ENCODE results near the gene NKPD1. TPM values are rescaled to one million over a fixed set of nuclear protein-coding genes. Genes with fewer than 3 reads are reported as not detected.

Gene NKPD1
- total RNA-seq, 2 donors from 2014 or later: 0.49 to 0.81 TPM

DNA sequence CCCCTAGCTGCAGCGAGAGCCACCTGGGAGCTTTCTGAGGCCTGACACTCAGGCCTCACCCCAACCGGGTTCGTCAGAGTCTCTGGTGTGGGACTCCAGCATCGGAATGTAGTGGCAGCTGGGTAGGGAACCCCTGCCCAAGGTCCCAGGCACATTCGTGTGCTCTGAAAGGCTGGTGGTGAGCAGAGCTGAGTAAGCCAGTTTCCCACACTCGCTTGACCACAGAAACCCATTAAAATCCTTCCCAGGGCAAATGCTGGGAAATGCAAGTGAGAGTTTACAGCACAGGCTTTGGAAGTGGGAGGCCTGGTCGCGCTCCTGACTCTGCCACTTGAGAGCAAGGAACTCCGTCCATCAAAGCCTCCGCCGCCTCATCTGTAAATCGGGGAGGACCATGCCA is 13.0 kb upstream of the NKPD1 start:
- Histone ChIP-seq H3K4me3 (no peak overlapping the region), H3K36me3 (no peaks in the 10 kb centered on the region), H3K4me1 (ENCODE audit: control insufficient read depth in 1 of 2, low read depth in 2 of 2) (peaks cover 7 to 8% of the 10 kb centered on the region in 2 donors), H3K27me3 (replicated peaks; ENCODE audit: insufficient read depth) (no peaks in the 10 kb centered on the region), H3K27ac (no peak overlapping the region), H3K9me3 (no peaks in the 10 kb centered on the region)
- ATAC-seq (ENCODE audit: insufficient number of reproducible peaks, low FRiP score, low read depth): no peak
- TF ChIP-seq, protein P1, sequence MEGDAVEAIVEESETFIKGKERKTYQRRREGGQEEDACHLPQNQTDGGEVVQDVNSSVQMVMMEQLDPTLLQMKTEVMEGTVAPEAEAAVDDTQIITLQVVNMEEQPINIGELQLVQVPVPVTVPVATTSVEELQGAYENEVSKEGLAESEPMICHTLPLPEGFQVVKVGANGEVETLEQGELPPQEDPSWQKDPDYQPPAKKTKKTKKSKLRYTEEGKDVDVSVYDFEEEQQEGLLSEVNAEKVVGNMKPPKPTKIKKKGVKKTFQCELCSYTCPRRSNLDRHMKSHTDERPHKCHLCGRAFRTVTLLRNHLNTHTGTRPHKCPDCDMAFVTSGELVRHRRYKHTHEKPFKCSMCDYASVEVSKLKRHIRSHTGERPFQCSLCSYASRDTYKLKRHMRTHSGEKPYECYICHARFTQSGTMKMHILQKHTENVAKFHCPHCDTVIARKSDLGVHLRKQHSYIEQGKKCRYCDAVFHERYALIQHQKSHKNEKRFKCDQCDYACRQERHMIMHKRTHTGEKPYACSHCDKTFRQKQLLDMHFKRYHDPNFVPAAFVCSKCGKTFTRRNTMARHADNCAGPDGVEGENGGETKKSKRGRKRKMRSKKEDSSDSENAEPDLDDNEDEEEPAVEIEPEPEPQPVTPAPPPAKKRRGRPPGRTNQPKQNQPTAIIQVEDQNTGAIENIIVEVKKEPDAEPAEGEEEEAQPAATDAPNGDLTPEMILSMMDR (IDR thresholded peaks at IDR 0.05): no peak
- DNase-seq (ENCODE audit: low spot score): no peak

DNA sequence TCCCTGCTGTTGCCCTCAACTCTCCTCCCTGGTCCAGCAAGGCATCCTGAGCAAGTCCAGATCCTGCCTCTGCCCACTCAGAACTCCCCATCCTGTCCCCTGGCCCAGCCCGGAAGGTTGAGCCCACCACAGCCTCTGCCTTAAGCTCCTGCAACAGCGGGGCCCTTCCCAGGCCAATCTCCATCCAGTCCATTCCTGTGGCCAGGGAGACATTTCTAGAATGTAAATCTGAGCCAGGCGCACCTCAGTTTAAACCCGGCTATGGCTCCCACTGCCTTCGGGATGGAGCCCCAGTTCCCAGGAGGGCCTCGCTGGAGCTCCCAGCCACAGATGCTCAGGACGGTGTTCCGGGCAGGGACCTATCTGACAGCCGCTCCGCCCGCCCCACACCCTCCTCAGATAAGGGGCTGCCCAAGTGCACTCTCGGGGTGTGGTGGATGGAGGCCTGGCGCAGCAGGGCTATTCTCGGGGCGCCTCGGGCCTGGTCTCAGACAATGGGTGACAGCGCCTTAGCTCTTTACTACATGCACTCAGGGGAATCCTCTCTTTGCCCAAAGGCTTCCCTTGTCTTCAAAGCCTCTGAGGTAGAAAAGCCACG is 11.9 kb upstream of the NKPD1 start:
- Histone ChIP-seq H3K36me3 (no peaks in the 10 kb centered on the region), H3K9me3 (no peaks in the 10 kb centered on the region), H3K4me1 (ENCODE audit: control insufficient read depth in 1 of 2, low read depth in 2 of 2) (peaks cover 7 to 8% of the 10 kb centered on the region in 2 donors), H3K4me3 (no peak overlapping the region), H3K27ac (no peak overlapping the region), H3K27me3 (replicated peaks; ENCODE audit: insufficient read depth) (no peaks in the 10 kb centered on the region)
- ATAC-seq (ENCODE audit: insufficient number of reproducible peaks, low FRiP score, low read depth): no peak
- TF ChIP-seq, protein P1 (IDR thresholded peaks at IDR 0.05): no peak
- DNase-seq (ENCODE audit: low spot score): no peak

DNA sequence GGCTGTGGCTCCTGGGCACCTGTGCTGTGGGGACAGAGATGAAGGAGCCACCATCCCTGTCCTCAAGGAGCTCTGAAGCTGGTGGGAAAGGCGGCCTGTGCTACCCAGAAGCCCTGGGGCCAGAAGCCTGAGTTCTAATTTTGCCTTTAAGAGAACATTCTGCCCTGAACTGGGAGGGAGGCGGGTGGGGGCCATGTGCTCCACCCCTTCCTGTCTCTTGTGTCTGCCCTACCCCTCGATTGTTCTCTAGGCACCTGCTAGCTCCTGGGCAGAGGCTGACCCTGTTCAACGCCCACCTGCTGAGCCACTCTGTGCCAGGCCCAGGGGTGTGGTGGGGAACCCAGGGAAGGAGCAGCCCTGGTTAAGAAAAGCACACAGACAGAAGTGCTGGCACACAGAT is 11.4 kb upstream of the NKPD1 start:
- no peak overlapping the region for H3K4me3 ChIP-seq
- TF ChIP-seq, protein P1 (IDR thresholded peaks at IDR 0.05): no peak
- H3K36me3 ChIP-seq: no peaks in the 10 kb centered on the region
- no peaks in the 10 kb centered on the region for H3K9me3 ChIP-seq
- H3K27me3 ChIP-seq (replicated peaks; ENCODE audit: insufficient read depth): no peaks in the 10 kb centered on the region
- peaks cover 3% of the 10 kb centered on the region in 2 donors for H3K4me1 ChIP-seq (ENCODE audit: control insufficient read depth in 1 of 2, low read depth in 2 of 2)
- DNase-seq (ENCODE audit: low spot score) (no peak), ATAC-seq (ENCODE audit: insufficient number of reproducible peaks, low FRiP score, low read depth) (no peak)
- no peak overlapping the region for H3K27ac ChIP-seq

DNA sequence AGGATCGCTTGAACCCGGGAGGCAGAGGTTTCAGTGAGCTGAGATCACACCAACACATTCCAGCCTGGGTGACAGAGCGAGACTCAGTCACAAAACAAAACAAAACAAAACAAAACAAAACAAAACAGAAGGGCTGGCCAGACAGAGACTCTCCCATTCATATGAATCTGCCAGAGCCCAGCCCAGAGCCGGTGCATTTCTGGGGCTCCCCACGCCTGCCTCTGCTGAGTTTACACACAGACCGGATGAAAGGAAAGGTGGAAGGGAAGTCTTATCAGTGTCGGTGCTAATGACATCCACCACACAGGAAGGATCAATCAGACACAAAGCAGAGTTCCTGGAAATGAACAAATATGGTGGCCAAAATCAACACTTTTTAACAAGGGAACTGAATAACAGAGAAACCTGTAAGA is 10.4 kb upstream of the NKPD1 start:
- TF ChIP-seq, protein P1 (IDR thresholded peaks at IDR 0.05): no peak
- no peaks in the 10 kb centered on the region for H3K9me3 ChIP-seq

DNA sequence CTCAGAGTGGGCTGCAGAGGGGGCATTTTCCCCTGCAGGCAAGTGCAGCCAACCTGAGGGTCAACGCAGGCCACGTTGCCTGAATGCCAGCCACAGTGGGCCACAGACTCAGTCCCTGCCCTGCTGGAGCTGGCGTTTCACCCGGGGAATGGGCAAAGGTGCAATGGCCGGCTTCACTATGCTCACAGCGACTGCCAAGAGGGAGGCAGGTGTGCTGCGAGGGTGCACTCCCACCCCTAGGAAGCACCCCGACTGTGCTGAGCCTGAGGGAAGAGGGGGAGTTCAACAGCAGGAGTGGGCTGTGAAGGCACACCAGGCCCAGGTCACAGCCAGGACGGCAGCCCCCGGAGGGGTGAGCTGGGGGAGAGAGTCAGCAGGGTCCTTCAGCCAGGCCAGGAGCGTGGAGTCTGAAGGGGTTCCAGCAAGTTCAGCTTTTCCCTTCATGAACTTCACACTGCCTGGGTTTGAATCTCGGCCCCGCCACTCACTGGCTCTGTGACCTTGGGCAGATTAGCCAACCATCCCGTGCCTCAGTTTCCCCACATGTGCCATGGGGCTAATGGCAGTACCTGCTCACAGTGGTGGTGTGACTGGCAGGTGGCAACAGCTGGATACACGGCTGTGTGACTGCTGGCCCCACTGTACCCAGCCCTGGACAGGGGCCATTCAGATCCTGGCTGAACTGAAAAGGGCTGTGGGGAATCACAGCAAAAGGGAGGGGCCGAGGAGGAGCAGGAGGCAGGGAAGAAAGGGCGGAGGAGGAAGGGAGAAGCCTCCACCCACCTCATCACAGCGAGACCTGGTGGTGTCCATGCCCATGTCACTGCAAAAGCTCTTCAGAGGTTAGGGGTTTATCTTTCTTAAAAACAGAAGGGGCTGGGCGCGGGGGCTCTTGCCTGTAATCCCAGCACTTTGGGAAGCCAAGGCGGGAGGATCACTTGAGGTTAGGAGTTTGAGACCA is 9.6 kb upstream of the NKPD1 start:
- ATAC-seq (ENCODE audit: insufficient number of reproducible peaks, low FRiP score, low read depth): no peak
- Histone ChIP-seq H3K27ac (no peak overlapping the region), H3K4me1 (ENCODE audit: control insufficient read depth in 1 of 2, low read depth in 2 of 2) (no peaks in the 10 kb centered on the region), H3K9me3 (no peaks in the 10 kb centered on the region), H3K36me3 (no peaks in the 10 kb centered on the region), H3K27me3 (replicated peaks; ENCODE audit: insufficient read depth) (no peaks in the 10 kb centered on the region), H3K4me3 (no peak overlapping the region)
- TF ChIP-seq, protein P1 (IDR thresholded peaks at IDR 0.05): no peak
- no peak for DNase-seq (ENCODE audit: low spot score)

More for the DNA sequence above, 10.4 kb upstream of the NKPD1 start:
- H3K4me1 ChIP-seq (ENCODE audit: control insufficient read depth in 1 of 2, low read depth in 2 of 2): no peaks in the 10 kb centered on the region
- ATAC-seq (ENCODE audit: insufficient number of reproducible peaks, low FRiP score, low read depth) (no peak), DNase-seq (ENCODE audit: low spot score) (no peak)
- no peaks in the 10 kb centered on the region for H3K27me3 ChIP-seq (replicated peaks; ENCODE audit: insufficient read depth)
- H3K27ac ChIP-seq: no peak overlapping the region
- H3K4me3 ChIP-seq: no peak overlapping the region
- no peaks in the 10 kb centered on the region for H3K36me3 ChIP-seq

All from thoracic aorta (tissue), 2 donors.